Thyroid gland (tissue), 4 donors: ENCODE results near the gene C17orf78.

ENCODE experiments used
- POLR2A ChIP-seq, 2 donors: fragments of 450-650 bp; IDR thresholded peaks; one replicate each; pipeline ENCODE4 v1.6.1; 2017; ENCODE audit warnings: antibody characterized with exemption in 2 of 2, mild to moderate bottlenecking in 2 of 2, moderate library complexity in 1 of 2
- TF ChIP-seq, protein P1 (sequence below), 6 experiments: fragments of 200-600 bp in 3 of 6; fragments of 450-650 bp in 3 of 6; sonication (generic) in 3 of 6; IDR thresholded peaks; one replicate each; pipeline ENCODE4 v1.5.1; 2016 to 2019; ENCODE audit warnings: antibody characterized with exemption in 6 of 6, mild to moderate bottlenecking in 2 of 6, inconsistent platforms in 1 of 6, moderate library complexity in 1 of 6

DNA sequence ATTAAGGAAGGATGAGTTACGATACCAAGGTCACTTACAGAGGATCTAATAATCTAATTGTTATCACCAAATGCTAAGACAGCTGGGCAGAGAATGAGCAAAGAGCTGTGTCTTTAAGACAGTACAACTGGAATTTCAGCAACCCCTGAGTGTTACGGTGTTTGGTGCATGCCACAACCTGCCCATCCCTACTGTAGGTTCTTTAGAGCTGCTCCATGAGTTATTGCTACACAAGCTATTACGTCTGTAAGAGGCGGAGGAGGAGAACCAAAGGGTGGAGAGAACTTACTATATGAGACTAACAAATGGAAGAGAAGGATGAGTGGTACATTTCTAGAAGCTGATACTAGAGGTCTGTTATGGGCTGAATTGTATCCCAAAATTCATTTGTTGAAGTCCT is 14.2 kb upstream of the C17orf78 start:
- TF ChIP-seq, protein P1, sequence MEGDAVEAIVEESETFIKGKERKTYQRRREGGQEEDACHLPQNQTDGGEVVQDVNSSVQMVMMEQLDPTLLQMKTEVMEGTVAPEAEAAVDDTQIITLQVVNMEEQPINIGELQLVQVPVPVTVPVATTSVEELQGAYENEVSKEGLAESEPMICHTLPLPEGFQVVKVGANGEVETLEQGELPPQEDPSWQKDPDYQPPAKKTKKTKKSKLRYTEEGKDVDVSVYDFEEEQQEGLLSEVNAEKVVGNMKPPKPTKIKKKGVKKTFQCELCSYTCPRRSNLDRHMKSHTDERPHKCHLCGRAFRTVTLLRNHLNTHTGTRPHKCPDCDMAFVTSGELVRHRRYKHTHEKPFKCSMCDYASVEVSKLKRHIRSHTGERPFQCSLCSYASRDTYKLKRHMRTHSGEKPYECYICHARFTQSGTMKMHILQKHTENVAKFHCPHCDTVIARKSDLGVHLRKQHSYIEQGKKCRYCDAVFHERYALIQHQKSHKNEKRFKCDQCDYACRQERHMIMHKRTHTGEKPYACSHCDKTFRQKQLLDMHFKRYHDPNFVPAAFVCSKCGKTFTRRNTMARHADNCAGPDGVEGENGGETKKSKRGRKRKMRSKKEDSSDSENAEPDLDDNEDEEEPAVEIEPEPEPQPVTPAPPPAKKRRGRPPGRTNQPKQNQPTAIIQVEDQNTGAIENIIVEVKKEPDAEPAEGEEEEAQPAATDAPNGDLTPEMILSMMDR (IDR thresholded peaks at IDR 0.05): no peak
- no peak for TF ChIP-seq POLR2A (IDR thresholded peaks at IDR 0.05)
